Right cardiac atrium (tissue), 5 donors: ENCODE results near the gene POP7. TPM values are rescaled to one million over a fixed set of nuclear protein-coding genes. Genes with fewer than 3 reads are reported as not detected.

Experiments
- ATAC-seq, 2 donors: fragments of 200-7000 bp; cut with Tn5 transposase; one replicate each; pipeline versions ENCODE4 v1.8.0 to v1.9.1; 2020; ENCODE audit warnings: moderate library complexity in 2 of 2, mild to moderate bottlenecking in 1 of 2
- DNase-seq, 3 donors: peaks; one replicate each; pipeline ENCODE4 v3.0.0-alpha.2; 2020
- H3K27ac ChIP-seq: one replicate; pipeline ENCODE4 v1.5.1; 2013; ENCODE audit warnings: mild to moderate bottlenecking, low read length, control low read depth, moderate library complexity
- H3K27me3 ChIP-seq: one replicate; pipeline ENCODE4 v1.6.1; 2013; ENCODE audit not compliant: control insufficient read depth, insufficient read depth
- H3K4me1 ChIP-seq: one replicate; pipeline ENCODE4 v1.6.1; 2013; ENCODE audit warnings: low read length; ENCODE audit not compliant: control insufficient read depth, insufficient read depth
- H3K4me3 ChIP-seq: one replicate; pipeline ENCODE4 v1.5.1; 2013; ENCODE audit warnings: low read length, control low read depth
- H3K9me3 ChIP-seq: one replicate; pipeline ENCODE4 v1.6.1; 2013; ENCODE audit warnings: low read length; ENCODE audit not compliant: control insufficient read depth
- WGBS: extraction: QIAGEN DNeasy Blood & Tissue Kit; methylation state at CpG from one replicate; pipeline ENCODE4 v1.1.7; 2013; 5-methylcytosine and 5-hydroxymethylcytosine counted together
- intact Hi-C, 4 donors: fragments of 100-400 bp; cut with DNase I; formaldehyde crosslinking; loops; one replicate each; pipeline versions ENCODE4 v1.11.0 to v1.14.0; 2022 to 2023
- polyA plus RNA-seq: library from polyadenylated mRNA; stranded (reverse); fragments of 200-250 nt; gene quantifications from one replicate; pipeline ENCODE4 v1.2.3, GENCODE V29; 2013
- total RNA-seq, 4 donors: library from RNA; stranded (reverse); fragmentation: NEBNext Ultra II Directional; extraction: Animal tissue kit (Norgen Biotek cat#: 25700); gene quantifications; one replicate each; pipeline ENCODE4 v1.2.1, GENCODE V29; 2021
- donor health status: healthy with polysubstance abuse.
- donor health status: DM: no; HTN: yes; CAD: no.
- donor health status: DM: no; HTN: no; CAD: no.
- donor health status: DM: no; HTN: yes; CAD: no; lungs with severe emphysema.
- donor health status: DM: yes; HTN: yes; CAD: no.

POP7 gene
- total and polyA plus RNA-seq, 5 donors, result 21.4 to 37.2 (median 25.7) TPM

- Histone ChIP-seq H3K4me1 (peaks cover 2% of the 10 kb centered on the region), H3K27me3 (no peaks in the 10 kb centered on the region), H3K4me3 (no peak overlapping the region), H3K27ac (no peak overlapping the region), H3K9me3 (no peaks in the 10 kb centered on the region)
- intact Hi-C loops, result loop anchor here in 2 of 4 donors (10.0 kb wide), 4 partner anchors 80 to 220 kb away; partner anchors contain the start of genes PCOLCE (in 1 of the 2), SPACDR (in 1 of the 2) and TSC22D4 (in 1 of the 2)
- 90% methylated on average over 18 of the region's 18 CpGs for WGBS
- ATAC-seq, result no peak
- DNase-seq, result no peak
Measured at GRCh38 chr7:100685049-100685605, 20.8 kb upstream of the POP7 start.

DNA sequence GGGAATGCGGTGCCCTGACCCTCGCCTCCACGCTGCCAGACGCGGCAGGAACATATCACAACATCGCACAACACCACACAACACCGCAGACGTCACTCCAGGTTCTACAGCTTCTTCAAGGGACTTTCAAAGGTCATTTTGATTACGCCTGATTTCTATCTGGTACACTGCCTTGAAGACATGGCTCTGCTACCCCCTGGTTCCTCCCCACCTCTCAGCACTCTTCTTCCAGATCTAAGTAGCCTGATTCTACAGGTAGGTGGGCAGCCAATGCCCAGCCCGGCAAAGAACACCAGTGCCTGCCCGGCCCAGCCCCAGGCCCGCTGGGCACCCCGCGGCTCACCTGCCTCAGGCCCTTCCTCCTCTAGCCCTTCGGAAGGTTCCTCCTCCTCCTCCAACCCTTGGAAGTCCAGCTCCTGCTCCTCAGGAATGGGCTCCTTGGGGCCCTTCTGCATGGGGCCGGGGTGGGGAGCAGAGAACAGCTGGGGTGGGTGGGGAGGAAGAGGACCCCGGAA lies 20.2 kb upstream of the POP7 start:
- H3K27me3 ChIP-seq, result no peaks in the 10 kb centered on the region
- no peaks in the 10 kb centered on the region for H3K4me1 ChIP-seq
- whole genome bisulfite sequencing, result 91% methylated on average over 17 of the region's 17 CpGs
- intact Hi-C loops, result loop anchor here in 2 of 4 donors (10.0 kb wide), 4 partner anchors 81 to 221 kb away; partner anchors contain the start of genes PCOLCE (in 1 of the 2), SPACDR (in 1 of the 2) and TSC22D4 (in 1 of the 2)
- ATAC-seq (no peak), DNase-seq (no peak)
- H3K27ac ChIP-seq, result no peak overlapping the region
- H3K9me3 ChIP-seq, result no peaks in the 10 kb centered on the region
- H3K4me3 ChIP-seq, result no peak overlapping the region

GRCh38 chr7:100686201-100686821 lies 19.6 kb upstream of the POP7 start:
- no peaks in the 10 kb centered on the region for H3K27me3 ChIP-seq
- intact Hi-C loops, result loop anchor here in 2 of 4 donors (10.0 kb wide), 4 partner anchors 82 to 222 kb away; partner anchors contain the start of genes PCOLCE (in 1 of the 2), SPACDR (in 1 of the 2) and TSC22D4 (in 1 of the 2)
- WGBS, result 73% methylated on average over 33 of the region's 33 CpGs
- ATAC-seq (no peak), DNase-seq (peak in 1 of 3 donors; percentile 65)
- no peak overlapping the region for H3K27ac ChIP-seq
- H3K4me3 ChIP-seq, result no peak overlapping the region
- no peaks in the 10 kb centered on the region for H3K9me3 ChIP-seq
- peaks cover 4% of the 10 kb centered on the region for H3K4me1 ChIP-seq

DNA sequence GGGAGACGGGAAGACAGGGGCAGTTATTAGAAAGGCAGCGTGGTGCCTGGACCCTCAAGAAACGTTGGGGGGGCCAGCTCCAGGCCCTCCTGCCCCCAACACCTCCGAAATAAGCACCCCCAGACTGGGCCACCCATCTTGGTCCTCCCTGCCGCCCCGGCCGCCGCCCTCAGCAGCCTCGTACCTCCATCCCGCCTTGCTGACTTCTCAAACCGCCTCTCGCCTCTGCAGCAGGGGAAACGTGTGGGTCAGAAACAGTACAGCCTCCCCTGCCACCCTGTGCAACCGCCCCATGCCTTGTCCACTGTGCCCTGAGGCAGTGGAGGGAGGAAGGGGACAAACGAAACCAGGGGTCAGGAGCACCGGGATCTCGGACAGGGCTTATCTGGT lies 19.1 kb upstream of the POP7 start:
- H3K4me3 ChIP-seq, result no peak overlapping the region
- ATAC-seq, result no peak

DNA sequence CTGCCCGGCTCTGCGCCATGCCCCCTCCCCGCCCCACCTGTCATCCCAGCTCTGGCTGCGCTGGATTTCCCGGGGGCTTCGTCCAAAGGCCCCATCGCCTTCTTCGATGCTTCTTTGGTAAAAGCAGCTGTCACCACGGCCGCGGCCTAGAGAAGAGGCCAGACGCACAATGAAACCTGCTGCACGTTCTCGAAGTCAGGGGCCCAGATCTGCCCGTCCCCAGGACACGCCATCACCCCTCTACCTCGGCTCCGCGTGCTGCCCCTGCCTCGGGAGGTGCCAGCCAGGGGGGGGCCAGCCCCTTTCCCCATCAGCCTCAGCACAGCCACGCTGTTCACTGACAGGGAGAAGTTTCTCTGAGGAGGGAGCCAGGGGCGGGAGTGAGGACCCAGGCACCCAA lies 18.7 kb upstream of the POP7 start:
- DNase-seq, result no peak
- Histone ChIP-seq H3K27me3 (no peaks in the 10 kb centered on the region), H3K4me3 (no peak overlapping the region), H3K27ac (no peak overlapping the region), H3K4me1 (peaks cover 5% of the 10 kb centered on the region), H3K9me3 (no peaks in the 10 kb centered on the region)
- no peak for ATAC-seq
- intact Hi-C loops, result loop anchor here in 2 of 4 donors (10.0 kb wide), 4 partner anchors 82 to 222 kb away; partner anchors contain the start of genes PCOLCE (in 1 of the 2), SPACDR (in 1 of the 2) and TSC22D4 (in 1 of the 2)
- whole genome bisulfite sequencing, result 87% methylated on average over 22 of the region's 22 CpGs

More for the DNA sequence above, 19.1 kb upstream of the POP7 start:
- Histone ChIP-seq H3K9me3 (no peaks in the 10 kb centered on the region), H3K27me3 (no peaks in the 10 kb centered on the region), H3K27ac (no peak overlapping the region), H3K4me1 (peaks cover 4% of the 10 kb centered on the region)
- intact Hi-C loops, result loop anchor here in 2 of 4 donors (10.0 kb wide), 4 partner anchors 82 to 222 kb away; partner anchors contain the start of genes PCOLCE (in 1 of the 2), SPACDR (in 1 of the 2) and TSC22D4 (in 1 of the 2)
- no peak for DNase-seq
- 88% methylated on average over 17 of the region's 17 CpGs for WGBS

DNA sequence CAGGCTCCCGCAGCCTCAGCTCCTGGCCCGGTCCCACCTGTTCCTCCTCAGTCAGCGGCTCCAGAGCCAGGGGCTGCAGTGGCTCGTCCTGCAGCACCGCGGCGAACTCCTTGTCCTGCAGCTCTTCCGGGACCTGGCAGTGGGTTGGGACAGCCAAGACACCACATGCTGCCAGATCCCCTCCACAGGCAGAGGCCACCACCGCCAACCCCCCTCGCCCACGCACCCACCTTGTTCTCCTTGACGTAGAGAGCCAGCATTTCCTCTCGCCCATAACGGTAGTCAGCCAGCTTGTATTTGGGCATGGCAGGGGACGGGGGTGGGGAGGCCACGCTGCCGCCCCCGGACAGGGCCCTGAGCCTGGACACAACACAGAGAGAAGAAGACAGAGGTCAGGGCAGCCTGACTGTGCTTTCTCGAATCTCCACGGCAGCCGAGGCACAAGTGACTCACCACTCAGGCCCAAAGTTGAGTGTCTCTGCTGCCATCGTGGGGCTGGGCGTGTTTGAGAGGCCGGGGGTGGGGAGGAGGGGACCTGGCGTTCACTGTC lies 18.1 kb upstream of the POP7 start:
- 76% methylated on average over 25 of the region's 25 CpGs for WGBS
- H3K4me1 ChIP-seq, result peaks cover 6% of the 10 kb centered on the region
- no peaks in the 10 kb centered on the region for H3K27me3 ChIP-seq
- ATAC-seq (no peak), DNase-seq (no peak)
- intact Hi-C loops, result loop anchor here in 2 of 4 donors (10.0 kb wide), 4 partner anchors 83 to 223 kb away; partner anchors contain the start of genes PCOLCE (in 1 of the 2), SPACDR (in 1 of the 2) and TSC22D4 (in 1 of the 2)
- H3K9me3 ChIP-seq, result no peaks in the 10 kb centered on the region
- H3K4me3 ChIP-seq, result no peak overlapping the region
- H3K27ac ChIP-seq, result no peak overlapping the region

GRCh38 chr7:100688326-100688860 lies 17.5 kb upstream of the POP7 start:
- ATAC-seq (no peak), DNase-seq (no peak)
- Histone ChIP-seq H3K9me3 (no peaks in the 10 kb centered on the region), H3K4me3 (no peak overlapping the region), H3K27me3 (no peaks in the 10 kb centered on the region), H3K4me1 (peaks cover 6% of the 10 kb centered on the region), H3K27ac (no peak overlapping the region)
- intact Hi-C loops, result loop anchor here in 2 of 4 donors (10.0 kb wide), 4 partner anchors 84 to 224 kb away; partner anchors contain the start of genes PCOLCE (in 1 of the 2), SPACDR (in 1 of the 2) and TSC22D4 (in 1 of the 2)
- WGBS, result 78% methylated on average over 16 of the region's 16 CpGs

DNA sequence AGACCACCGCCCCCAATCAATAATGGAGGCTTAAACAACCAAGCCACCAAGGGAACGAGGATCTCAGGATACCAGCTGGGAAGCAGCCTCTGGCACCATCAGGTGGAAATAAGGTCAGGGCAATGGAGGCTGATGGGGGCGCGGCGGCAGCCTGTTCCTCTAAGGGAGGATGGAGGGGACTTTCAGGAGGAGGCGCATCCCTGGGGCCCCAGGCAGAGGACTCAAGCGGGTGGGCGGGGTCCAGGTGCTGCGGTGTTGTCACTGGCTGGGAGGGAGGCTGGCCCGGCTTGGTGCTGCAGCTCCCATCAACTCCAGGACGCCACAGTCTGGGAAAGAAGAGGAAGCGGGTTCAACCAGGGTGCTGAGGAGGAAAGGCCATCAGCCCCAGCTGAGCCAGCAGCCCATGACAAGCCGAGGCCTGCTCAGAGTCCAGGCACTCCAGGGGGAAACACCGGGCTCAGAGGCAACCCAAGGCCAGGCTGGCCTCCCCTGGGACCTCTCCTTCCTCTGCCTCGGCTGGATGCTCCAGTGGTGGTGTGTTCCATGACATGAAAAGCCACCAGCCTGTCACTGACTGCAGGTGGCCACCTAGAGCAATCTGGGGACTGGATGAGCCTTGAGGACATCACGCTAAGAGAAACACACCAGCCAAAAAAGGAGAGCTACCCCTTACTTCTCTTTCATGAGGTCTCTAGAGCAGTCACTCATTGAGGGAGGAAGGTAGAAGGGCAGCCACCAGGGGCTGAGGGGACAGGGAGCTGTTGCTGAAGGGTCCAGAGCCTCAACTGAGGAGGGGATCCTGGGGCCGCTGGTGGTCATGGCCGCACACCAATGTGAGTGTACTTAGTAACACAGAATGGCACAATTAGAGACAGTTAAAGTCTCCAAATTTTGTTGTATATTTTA lies 16.4 kb upstream of the POP7 start:
- DNase-seq (no peak), ATAC-seq (no peak)
- no peak overlapping the region for H3K4me3 ChIP-seq
- peaks cover 6% of the 10 kb centered on the region for H3K4me1 ChIP-seq
- no peak overlapping the region for H3K27ac ChIP-seq
- intact Hi-C loops, result loop anchor here (5.0 to 10.0 kb wide), 7 partner anchors 67 to 225 kb away; partner anchors contain the start of genes SPACDR (in 3 of the 4), PCOLCE (in 1 of the 4), SLC12A9 (in 1 of the 4) and TSC22D4 (in 1 of the 4)
- H3K27me3 ChIP-seq, result no peaks in the 10 kb centered on the region
- 80% methylated on average over 18 of the region's 18 CpGs for WGBS
- H3K9me3 ChIP-seq, result no peaks in the 10 kb centered on the region

GRCh38 chr7:100691676-100692577 lies 14.0 kb upstream of the POP7 start:
- intact Hi-C loops, result loop anchor here (5.0 to 10.0 kb wide), 4 partner anchors 70 to 227 kb away; partner anchors contain the start of genes SPACDR (in 2 of the 4) and SLC12A9 (in 1 of the 4)
- ATAC-seq, result peak; percentile 82 to 84
- no peak overlapping the region for H3K4me3 ChIP-seq

More at GRCh38 chr7:100691676-100692577, 14.0 kb upstream of the POP7 start:
- H3K27ac ChIP-seq, result peak overlapping the region; percentile 1
- no peaks in the 10 kb centered on the region for H3K9me3 ChIP-seq
- WGBS, result 21% methylated on average over 28 of the region's 28 CpGs
- H3K27me3 ChIP-seq, result no peaks in the 10 kb centered on the region
- DNase-seq, result peak; percentile 77 to 92 (median 92)
- peaks cover 6% of the 10 kb centered on the region for H3K4me1 ChIP-seq
